GM13976 (cell line): ENCODE results near the gene GET3.
"Not testable (repeated sequence)": the region's sequence is repeated elsewhere in the genome, so short reads cannot be mapped to it uniquely, and the experiment has no call there.

Source experiments
- DNase-seq: peaks from one replicate; pipeline ENCODE4 v3.0.0; 2012; ENCODE audit warnings: low spot score
- in situ Hi-C: fragments of 300-500 bp; cut with MboI; formaldehyde crosslinking; loops from one replicate; pipeline ENCODE4 v1.12.0; 2022; ENCODE audit warnings: low sequenced_read_pairs, mixed read lengths, inconsistent platforms; ENCODE audit not compliant: unreplicated experiment
- TF ChIP-seq, protein P1 (sequence below): IDR thresholded peaks from 2 replicates; pipeline ENCODE4 v1.5.1; 2012; ENCODE audit warnings: borderline replicate concordance, mild to moderate bottlenecking; ENCODE audit not compliant: insufficient read depth; ENCODE audit errors: extremely low read depth, missing control alignments, control extremely low read depth

GET3 gene

DNA sequence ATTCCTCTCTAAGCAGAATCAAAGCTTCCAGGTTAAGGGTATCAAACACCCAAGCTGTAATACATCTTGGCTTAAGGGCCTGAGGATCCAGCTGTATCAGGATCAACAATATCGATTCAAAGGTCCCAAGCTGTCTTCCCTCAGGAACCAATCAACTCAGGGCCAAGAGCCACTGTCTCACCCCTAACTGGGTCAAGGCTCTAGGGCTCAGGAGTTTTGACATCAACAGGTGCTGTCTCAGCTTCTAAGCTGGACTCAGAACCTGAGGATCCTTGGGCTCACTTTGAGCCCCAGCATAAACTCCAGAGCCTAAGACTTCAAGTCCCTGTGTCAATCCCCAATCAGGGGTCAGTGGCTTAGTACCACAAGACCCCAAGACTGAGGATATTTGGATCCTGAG, 41.8 kb upstream of the GET3 start:
- in situ Hi-C loops: no loop called here
- TF ChIP-seq, protein P1, sequence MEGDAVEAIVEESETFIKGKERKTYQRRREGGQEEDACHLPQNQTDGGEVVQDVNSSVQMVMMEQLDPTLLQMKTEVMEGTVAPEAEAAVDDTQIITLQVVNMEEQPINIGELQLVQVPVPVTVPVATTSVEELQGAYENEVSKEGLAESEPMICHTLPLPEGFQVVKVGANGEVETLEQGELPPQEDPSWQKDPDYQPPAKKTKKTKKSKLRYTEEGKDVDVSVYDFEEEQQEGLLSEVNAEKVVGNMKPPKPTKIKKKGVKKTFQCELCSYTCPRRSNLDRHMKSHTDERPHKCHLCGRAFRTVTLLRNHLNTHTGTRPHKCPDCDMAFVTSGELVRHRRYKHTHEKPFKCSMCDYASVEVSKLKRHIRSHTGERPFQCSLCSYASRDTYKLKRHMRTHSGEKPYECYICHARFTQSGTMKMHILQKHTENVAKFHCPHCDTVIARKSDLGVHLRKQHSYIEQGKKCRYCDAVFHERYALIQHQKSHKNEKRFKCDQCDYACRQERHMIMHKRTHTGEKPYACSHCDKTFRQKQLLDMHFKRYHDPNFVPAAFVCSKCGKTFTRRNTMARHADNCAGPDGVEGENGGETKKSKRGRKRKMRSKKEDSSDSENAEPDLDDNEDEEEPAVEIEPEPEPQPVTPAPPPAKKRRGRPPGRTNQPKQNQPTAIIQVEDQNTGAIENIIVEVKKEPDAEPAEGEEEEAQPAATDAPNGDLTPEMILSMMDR: no peak
- no peak for DNase-seq

DNA sequence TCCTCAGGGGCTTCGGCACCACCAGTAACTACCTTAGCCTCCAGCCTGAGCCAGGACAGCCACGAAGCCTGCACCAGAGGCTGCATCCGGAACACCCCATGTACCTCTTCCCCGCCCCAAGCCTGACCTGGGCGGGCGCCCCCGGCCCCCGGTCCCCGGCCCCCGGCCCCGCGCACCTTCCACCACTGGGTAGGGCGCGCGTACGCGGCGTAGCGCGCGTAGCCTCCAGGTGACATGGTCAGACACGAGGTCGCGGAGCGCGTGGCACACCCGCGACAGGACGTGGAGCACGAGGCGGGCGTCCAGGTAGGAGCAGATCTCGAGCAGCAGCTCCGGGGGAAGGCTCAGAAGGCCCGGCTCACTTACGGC, 41.3 kb upstream of the GET3 start:
- no peak for DNase-seq
- in situ Hi-C loops: no loop called here
- TF ChIP-seq, protein P1: no peak

DNA sequence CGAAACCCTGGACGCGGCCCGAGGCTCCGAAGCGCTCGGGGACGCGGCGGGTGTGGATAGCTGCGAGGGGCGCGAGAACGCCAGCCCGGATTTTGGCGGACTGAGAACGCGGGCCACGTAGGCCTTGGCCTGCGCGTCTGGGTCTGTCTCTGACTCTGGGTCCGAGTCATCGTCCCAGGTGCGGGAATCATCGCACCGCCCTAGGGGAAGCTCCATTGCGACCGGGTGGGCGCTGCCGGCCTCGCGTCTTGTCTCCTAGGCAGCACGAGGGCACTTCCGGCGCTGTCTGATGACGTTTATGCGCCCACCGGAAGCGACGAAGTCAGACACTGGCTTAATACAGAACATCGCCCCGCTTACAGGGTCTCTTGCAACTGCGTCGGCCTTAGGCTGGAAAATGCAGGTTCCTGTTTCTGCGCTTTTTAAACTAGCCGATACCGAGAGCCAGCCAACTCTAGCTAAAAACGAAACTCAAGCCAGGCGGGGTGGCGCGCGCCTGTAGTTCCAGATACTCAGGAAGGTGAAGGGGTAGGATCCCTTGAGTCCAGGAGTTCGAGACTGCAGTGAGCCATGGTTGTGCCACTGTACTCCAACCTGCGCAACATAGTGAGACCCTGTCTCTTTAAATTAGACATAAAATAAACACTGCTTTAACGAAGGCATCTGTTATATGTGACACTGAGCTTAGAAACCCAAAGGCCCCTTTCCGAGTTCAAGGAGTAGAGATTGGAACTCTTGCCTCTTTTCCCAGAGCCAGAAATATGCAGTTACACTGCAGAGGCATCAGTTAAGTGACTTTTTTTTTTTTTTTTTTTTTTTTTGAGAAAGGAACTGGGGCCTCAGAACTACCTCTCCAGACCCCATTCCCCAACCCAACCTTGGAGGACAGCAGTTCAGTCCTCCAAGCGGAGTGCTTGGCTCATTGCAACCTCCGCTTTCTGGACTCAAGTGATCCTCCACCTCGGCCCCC, 40.6 kb upstream of the GET3 start, which contains the start of gene FBXW9:
TSS of gene FBXW9 (minus strand) at position 266 of the 970 bp plus-strand sequence. CDS start at position 216, 50 bp downstream.
- TF ChIP-seq, protein P1: no peak
- in situ Hi-C loops: no loop called here
- DNase-seq: peak; percentile 99

DNA sequence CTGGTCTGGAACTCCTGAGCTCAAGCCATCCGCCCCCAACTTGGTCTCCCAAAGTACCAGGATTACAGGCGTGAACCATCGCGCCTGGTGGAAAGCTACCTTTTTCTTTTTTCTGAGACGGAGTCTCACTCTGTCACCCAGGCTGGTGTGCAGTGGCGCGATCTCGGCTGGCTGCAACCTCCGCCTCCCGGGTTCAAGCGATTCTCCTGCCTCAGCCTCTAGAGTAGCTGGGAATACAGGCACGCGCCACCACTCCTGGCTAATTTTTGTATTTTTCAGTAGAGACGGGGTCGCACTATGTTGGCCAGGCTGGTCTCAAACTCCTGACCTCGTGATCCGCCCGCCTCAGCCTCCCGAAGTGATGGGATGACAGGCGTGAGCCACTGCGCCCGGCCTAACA, 39.9 kb upstream of the GET3 start:
- in situ Hi-C loops, DNase-seq: not testable (repeated sequence)

DNA sequence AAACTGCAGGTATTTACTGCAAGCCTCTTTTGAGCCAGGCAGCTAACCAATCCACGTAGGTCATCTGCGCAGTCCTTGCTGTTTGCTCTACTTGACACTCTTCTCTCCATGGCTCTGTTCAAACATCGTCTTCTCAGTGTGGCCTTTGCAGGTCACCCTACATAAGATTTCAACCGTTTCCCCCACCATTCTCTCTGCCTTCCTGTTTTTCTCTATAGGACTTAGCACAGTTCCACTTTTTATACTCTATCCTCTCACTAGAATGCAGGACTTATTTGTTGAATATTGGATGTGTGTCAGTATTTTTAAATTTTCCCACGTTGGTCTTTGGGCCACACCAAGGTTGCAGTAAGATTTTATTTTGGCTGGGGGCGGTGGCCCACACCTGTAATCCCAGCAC, 39.2 kb upstream of the GET3 start:
- DNase-seq: no peak
- TF ChIP-seq, protein P1: no peak
- in situ Hi-C loops: no loop called here

DNA sequence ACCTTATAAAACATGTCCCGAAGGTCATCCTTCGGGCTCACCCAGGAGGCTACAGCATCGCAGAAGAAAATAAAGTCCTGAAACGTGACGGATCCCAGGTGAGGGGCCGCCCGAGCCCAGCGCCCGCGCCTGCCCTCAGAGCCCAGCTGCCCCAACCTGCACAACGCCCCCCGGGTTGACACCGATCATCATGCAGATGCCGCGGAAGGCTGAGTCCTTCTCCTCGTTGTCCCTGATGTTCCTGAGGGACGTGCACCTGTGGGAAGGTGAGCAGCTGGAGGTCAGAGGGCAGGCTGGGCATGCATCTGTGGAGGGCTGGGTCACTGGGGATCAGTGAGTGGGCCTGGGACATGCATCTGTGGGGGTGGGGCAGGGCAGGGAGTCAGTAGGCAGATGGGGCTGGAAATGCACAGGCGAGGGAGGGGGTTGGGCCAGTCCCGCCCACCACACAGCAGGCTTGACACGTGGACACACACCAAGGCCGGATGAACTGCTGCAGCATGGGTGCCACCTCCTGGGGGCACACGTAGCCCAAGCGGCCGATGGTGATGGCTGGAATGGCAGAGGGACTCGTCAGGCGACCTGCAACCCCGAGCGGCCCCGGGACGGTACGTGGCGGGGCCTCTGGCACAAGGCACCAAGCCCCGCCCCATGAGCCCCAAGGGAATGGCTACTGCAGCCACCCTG, 35.6 kb upstream of the GET3 start:
- in situ Hi-C loops: no loop called here
- DNase-seq: no peak
- TF ChIP-seq, protein P1: no peak

DNA sequence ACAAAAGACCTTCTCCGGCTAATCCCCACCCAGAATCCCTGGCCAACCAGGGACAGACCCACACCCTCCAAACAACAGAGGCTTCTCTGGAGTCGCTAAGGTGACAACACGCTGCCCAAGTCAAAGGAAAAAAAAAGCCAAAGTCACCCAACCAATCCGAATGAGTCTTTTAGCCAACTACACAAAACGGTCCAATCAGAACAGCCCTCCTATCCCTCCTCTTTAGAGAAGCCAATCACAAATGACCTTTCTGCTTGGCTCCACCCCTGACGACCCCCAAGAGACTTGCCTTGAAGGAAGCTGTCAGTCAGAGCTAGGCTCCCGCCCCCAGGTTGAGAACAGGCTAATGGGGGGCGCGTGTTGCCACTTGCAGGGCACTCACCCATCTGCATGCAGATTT, 34.3 kb upstream of the GET3 start:
- in situ Hi-C loops: no loop called here
- TF ChIP-seq, protein P1: no peak
- DNase-seq: no peak
